ENCODE results near the gene MRPL42.
"Not testable (repeated sequence)": the region's sequence is repeated elsewhere in the genome, so short reads cannot be mapped to it uniquely, and the experiment has no call there.

The MRPL42 gene

GRCh38 chr12:93467351-93468007 is at the start of gene MRPL42:
Gene MRPL42 (plus strand): TSS chr12:93467514. CDS start chr12:93469286, 1,772 bp downstream.
- DNase-seq: peak; percentile 53 to 91 (median 83)

- DNase-seq: no peak
Measured at GRCh38 chr12:93417967-93418480, 49.3 kb upstream of the MRPL42 start.

- DNase-seq: peak in 1 of 14 donors; percentile 31
Measured at GRCh38 chr12:93419388-93420034, 47.8 kb upstream of the MRPL42 start.

GRCh38 chr12:93422050-93422449 is 45.3 kb upstream of the MRPL42 start:
- no peak for DNase-seq

- no peak for DNase-seq
Measured at GRCh38 chr12:93425736-93426411, 41.4 kb upstream of the MRPL42 start.

- DNase-seq: no peak
Measured at GRCh38 chr12:93426412-93426805, 40.9 kb upstream of the MRPL42 start.

- DNase-seq: no peak
Measured at GRCh38 chr12:93427779-93428564, 39.3 kb upstream of the MRPL42 start.

- DNase-seq: no peak
Measured at GRCh38 chr12:93429448-93429847, 37.9 kb upstream of the MRPL42 start.

- DNase-seq: no peak
Measured at GRCh38 chr12:93429852-93430251, 37.5 kb upstream of the MRPL42 start.

GRCh38 chr12:93430280-93430679 is 37.0 kb upstream of the MRPL42 start:
- DNase-seq: no peak

GRCh38 chr12:93432031-93432430 is 35.3 kb upstream of the MRPL42 start:
- DNase-seq: not testable (repeated sequence)

- no peak for DNase-seq
Measured at GRCh38 chr12:93434256-93434865, 33.0 kb upstream of the MRPL42 start.

GRCh38 chr12:93438266-93439050 is 28.9 kb upstream of the MRPL42 start:
- no peak for DNase-seq

- no peak for DNase-seq
Measured at GRCh38 chr12:93440043-93440835, 27.1 kb upstream of the MRPL42 start.

- peak in 3 of 14 donors; percentile 36 to 54 (median 48) for DNase-seq
Measured at GRCh38 chr12:93441081-93441616, 26.2 kb upstream of the MRPL42 start.

GRCh38 chr12:93441617-93442410 is 25.5 kb upstream of the MRPL42 start, which contains the start of gene UBE2N:
Gene UBE2N (minus strand): TSS chr12:93441947. CDS start chr12:93441884, 63 bp downstream.
- DNase-seq: peak; percentile 75 to 99 (median 94)

- DNase-seq: no peak
Measured at GRCh38 chr12:93442411-93443340, 24.6 kb upstream of the MRPL42 start.

GRCh38 chr12:93443576-93443975 is 23.7 kb upstream of the MRPL42 start:
- no peak for DNase-seq
